NCI-H2196 (cell line): ENCODE results near the gene SLC9A4.

Experiments
- DNase-seq: peaks from one replicate; lab custom pipeline; 2025; ENCODE audit not compliant: unreplicated experiment; lab: John Stamatoyannopoulos, UW

Gene SLC9A4, protein sequence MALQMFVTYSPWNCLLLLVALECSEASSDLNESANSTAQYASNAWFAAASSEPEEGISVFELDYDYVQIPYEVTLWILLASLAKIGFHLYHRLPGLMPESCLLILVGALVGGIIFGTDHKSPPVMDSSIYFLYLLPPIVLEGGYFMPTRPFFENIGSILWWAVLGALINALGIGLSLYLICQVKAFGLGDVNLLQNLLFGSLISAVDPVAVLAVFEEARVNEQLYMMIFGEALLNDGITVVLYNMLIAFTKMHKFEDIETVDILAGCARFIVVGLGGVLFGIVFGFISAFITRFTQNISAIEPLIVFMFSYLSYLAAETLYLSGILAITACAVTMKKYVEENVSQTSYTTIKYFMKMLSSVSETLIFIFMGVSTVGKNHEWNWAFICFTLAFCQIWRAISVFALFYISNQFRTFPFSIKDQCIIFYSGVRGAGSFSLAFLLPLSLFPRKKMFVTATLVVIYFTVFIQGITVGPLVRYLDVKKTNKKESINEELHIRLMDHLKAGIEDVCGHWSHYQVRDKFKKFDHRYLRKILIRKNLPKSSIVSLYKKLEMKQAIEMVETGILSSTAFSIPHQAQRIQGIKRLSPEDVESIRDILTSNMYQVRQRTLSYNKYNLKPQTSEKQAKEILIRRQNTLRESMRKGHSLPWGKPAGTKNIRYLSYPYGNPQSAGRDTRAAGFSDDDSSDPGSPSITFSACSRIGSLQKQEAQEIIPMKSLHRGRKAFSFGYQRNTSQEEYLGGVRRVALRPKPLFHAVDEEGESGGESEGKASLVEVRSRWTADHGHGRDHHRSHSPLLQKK

DNA sequence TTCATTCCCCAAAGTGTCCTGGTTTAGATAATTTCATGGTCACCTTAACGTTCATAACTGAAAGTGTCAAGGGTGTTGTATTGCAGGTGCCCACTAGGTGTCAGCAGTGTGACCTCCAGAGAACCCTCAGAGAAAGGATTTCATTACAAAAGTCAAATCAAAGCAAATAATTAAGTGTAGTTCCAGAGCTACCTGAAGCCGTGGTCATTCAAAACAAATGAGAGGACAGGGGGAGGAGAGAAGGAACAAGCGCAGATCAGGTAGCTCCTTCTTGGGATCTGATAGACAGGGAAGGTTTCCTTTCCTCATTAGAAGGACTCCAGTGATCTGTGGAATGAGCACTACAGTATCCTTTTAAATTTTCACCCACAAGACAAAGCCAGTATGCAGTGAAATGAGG, at the start of gene SLC9A4:
SLC9A4 (plus strand) TSS at position 207 of the 400 bp plus-strand sequence. CDS start 534 bp downstream, outside the sequence.
- DNase-seq = peak; percentile 17

DNA sequence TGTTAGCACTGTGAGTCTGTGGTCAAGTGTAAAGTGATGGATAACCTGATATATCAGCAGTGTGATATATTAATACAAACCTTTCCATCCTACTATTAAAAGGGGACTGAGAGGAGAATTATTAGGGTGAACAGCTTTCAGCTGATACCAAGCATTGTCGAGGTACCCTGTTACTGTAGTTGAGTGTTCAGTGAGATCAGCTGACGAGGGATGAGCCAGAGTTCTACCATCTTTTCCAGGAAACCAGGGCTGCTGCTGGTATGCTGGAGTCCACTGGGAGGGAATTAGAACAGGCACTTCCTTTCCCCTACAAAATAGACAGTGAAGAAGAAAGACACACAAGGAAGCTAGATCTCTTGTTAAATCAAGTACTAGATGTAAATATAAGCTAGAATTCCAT, 49.7 kb upstream of the SLC9A4 start:
- no peak for DNase-seq

DNA sequence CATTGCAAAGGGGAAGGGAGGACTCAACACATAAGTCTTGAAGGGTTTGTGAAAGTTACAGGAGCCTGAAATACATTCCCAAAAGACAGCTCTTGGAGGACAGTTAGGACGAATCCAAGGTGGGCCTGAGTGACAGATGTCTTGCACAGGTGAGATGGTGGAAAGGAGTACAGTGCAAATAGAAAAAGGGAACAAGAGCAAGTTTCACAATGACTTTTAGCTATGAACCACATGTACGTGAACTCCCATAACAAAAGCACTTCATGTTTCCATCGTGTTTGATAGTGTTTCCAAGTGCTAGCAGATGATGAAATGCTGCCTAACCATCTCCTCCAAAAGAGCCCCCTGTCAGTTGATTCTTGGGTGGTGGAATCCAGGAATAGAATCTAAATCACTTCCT, 48.3 kb upstream of the SLC9A4 start:
- no peak for DNase-seq

DNA sequence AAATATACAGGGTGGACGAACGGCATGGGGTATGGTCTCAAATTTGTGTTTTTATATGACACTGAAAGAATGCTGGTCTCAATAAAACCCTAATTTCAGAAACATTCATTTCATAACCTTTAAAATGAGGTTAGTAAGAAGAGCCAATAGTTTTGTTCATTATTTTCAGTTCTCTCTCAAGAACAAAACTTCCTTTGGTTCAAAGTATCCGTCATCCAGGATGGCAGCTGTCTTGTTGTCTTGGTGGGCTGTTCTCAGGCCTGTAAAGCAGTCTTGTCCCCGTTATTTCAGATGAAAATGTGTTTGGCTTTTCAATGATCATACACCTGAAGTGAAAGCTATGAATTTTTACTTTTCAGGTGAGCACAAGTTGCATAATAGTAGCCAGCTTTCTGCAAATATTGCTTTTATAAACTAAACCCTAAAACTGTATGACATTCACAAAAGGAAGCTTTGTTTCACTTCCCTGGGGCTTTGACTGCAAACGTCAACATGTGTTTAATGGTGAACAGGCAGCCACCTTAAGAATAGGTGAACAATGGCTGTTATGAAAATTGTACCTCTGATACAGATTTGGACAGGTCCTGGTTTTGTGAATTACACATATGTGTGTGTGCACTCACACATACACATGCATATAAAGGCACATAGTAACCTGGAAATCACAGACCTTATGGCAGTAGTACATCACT, 47.4 kb upstream of the SLC9A4 start:
- no peak for DNase-seq

DNA sequence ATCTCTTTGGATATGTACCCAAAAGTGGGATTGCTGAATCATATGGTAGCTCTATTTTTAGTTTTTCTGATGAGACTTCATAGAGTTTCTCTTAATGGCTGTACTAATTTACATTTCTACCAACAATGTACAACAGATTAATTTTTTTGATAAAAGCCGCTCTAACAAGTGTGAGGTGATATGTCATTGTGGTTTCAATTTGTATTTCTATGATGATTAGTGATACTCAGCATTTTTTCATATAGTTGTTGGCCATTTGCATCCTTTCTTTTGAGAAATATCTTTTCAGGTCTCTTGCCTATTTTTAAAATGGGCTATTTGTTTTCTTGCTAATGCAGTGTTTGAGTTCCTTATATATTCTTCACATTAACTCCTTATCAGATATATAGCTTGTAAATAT, 45.8 kb upstream of the SLC9A4 start:
- DNase-seq = no peak

DNA sequence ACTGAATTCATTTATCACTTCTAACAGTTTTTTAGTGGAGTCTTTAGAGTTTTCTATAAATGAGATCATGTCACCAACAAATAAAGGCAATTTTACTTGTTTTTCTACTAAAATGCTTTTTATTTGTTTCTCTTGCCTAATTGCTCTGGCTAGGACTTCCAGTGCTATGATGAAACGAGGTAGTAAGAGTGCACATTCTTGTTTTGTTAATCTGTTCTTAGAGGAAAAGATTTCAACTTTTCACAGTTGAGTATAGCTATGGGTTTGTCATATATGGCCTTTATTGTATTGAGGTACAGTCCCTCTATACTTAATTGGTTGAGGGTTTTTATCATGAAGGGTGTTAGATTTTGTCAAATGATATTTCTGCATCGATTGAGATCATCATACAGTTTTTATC, 44.5 kb upstream of the SLC9A4 start:
- DNase-seq = no peak

DNA sequence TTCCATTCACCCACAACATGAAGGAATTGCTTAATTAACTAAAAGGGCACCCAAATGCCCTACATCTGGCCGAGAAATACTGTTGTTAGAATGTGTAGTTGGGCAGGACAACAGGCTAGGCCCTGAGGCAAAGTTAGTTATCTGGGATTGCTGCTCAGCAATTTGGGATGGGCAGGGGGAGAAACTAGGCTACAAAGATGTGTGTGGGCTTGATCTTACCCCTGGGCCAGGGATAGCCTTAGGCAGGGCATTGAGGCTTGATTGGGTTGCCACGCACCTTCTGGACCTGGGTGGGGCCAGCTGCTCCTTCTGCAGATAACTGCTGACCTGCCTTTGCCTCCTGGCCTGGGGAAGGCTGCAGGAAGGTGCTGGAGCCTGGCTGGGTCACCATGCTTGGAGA, 40.6 kb upstream of the SLC9A4 start:
- no peak for DNase-seq

DNA sequence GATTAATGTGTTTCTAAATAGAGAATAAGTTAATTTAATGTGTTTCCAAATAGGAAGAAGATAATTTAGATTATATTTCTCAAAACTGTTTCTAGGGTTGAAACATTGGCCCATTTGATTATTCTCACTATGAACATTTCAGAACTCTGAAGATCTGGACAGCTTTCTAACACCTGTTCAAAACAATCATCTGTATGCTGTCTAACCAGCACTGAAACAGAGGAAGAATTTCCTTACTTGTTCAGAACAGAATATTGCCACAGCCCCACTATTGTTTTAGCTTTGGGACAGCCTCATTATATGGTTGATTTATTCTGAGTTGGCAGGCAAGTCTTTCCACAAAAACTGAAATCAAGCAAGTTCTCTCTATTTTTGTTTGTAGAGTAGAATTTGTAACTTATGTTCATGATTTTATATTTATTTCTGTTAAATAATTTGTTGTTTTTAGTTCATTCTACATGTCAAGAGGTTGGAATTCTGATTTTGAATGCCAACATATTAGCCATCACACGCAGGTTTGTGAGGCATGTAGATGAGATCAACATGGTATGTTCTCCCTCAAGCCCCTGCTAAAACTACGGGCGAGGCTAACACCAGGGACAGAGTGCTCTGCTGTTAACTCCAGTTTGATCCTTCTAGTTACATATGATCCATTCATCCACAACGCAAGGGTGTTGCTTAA, 38.9 kb upstream of the SLC9A4 start:
- no peak for DNase-seq

DNA sequence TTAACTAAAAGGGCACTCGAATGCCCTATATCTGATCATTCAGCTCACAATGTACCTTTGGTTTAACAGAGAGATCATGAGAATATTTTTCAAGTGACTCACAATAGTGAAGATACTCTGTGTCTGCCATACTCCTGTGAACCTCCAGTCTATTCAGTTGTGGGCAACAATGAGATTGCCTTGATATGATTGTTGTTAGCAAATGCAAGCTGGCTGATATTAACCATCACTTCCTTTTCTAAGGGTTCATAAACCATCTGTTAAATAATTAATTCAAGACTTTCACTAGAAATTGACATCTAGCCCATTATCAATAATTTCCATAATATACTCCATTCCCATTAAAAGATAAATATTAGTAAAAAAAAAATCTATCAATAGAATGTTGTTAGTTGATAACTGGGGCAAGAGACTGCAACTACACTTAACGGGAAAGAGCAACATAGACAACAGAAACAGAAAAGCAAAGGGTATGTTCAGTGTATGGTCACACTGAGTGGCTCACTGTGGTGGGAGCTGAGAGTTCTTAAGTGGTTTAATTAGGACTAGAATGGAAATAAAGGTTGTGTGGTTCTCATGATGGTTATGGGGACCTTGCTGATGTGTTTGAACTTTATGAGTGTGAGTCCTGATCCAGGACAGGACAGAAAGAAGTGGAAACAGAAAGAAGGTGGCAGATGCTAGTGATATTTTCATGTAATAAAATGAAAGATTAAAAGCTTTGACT, 38.2 kb upstream of the SLC9A4 start:
- DNase-seq = no peak

DNA sequence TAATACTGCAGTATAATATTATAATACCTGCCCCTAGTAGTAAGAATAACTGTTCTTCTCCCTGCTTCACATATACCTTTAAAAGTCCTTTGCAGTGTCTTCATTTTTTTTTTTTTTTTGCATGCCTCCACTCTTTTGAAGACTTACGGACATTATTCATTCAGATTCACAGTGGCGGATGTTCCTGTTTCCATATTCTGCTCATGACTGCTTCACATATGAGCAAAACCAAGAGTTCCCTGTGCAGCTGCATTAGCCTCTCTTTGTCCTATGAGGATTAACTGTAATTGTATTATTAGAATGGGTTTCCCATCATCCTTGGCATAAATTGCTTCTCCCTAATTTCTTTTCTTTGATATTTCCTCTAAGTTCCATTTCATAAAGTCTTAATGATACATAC, 37.3 kb upstream of the SLC9A4 start:
- DNase-seq = no peak

DNA sequence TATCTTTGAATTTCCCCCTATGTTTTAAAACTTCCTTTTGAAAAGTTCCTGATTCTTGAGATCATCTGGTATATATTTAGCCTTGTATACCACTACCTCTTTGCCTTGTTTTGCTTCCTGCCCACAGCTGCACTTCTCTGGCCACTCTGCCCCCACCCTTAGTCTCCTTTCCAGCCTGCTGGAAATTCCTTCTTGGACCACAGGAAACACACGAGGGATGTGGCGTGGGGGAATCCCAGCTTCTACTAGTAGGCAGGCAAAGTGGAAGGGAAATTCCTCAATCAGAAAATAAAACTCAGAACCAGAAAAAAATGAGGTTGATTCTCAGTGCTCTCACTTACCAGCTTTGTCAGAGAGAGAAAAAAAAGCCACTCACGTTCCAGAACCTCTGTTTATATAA, 36.7 kb upstream of the SLC9A4 start:
- no peak for DNase-seq

DNA sequence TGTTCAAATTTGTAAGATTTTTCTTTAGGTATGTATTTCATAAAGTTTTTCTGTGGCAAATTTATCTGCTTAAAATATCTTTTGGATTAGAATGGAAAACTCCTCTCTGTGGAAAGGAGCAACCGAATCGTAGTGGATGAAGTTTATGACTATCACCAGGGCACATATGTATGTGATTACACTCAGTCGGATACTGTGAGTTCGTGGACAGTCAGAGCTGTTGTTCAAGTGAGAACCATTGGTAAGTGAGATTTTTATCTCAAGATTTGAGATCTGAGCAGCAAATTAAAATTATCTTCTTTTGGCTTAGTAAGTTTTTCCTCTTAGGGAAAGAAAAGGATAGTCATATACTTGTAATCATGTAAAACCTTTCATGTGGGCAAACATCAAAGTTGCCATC, 35.9 kb upstream of the SLC9A4 start:
- no peak for DNase-seq

DNA sequence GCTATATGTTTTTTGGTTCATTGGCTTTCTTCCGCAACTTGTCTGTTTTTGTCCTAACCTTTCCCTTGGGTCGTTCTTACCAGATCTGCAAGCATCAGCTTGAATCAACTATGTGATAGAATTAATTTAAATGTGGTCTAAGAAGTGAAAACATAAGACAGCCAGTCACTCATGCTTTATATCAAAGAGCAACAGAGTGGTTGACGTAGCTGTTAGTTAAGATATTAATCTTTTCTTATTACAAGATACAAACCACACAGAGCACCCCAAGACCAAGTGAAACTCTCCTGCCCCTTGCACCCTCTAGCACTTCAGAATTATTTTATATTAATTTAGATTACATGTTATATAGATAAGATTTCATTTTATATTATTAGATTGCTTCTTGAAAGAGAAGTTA, 34.9 kb upstream of the SLC9A4 start:
- no peak for DNase-seq

DNA sequence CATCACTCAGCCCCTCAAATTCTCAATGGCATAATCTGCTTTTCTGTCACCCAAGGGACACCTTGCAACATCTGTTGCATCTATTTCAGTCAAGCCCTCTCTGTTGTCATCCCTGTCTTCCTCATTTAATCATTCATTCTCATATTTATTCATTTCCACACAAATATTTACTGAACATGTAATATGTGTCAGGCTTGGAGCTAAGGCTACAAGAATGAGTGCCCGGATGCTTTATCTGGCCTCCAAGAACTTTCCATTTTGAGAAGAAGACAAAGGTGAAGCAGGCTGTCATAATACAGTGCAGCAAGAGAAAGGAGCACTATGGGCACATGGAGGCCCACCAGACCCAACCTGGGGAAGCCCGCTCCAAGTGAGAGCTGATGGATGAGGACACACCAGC, 34.4 kb upstream of the SLC9A4 start:
- no peak for DNase-seq

DNA sequence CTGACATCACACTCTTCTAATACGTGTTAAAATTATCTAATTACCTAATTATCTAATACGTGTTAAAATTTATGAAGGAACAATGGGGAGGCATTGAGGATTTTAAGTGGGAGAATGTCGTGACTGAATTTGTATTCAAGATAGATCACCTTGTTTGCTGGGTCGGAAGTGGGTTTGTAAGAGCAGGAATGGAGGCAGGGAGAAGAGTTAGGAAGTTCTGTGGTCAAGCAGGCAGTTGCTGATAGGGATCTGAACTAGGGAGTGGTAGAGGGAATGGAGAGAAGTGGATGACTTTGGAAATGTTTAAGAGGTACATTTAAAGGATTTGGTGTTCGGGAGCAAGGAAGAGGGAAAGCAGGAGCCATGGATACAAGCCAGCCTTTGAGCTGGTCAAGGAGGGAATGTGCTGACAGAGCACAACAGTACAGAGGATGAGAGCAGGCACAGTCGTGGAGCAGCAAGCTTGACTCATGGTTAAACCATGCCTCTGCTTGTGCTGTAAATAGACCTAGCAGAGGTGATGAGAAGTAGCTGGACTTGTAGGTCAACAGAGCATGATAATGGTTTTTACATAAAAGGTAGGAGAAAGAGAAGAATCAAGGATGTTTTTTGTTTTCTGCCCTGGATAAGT, 33.8 kb upstream of the SLC9A4 start:
- DNase-seq = no peak

DNA sequence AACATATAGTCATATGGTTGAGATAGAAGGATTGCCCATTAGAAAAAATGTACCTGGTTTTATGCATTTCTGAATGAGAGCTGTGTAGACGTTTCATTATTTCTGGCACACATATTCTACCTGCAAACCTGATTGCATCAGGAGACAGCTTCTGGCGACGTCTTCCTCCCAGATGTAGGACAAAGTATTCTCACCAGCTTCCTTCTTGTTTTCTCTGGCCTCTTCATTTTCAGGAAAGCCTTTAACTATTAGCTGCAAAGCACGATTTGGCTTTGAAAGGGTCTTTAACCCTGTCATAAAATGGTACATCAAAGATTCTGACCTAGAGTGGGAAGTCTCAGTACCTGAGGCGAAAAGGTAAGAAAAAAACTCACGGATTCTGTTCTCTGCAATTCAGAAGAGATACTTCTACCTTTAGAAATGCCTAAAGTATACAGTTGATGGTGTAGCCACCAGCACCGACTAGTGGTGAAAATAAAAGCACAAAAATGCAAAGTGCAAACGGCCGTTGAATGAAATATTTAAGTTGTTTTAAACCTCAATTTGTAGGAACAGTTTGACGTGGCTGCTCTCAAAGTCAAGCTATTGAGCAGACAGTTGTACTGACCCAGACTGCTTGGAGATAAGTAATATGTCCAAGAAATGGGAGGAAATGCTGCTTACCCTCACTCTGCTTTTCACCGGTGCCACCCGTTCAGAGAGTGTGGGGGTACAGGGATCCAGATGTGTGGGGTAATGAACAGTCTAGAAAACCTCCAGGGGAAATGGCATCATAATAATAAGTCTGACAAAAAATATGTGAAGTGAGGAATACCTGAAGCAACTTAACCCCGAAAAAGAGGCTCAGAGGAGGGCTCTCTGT, 29.8 kb upstream of the SLC9A4 start:
- DNase-seq = no peak

DNA sequence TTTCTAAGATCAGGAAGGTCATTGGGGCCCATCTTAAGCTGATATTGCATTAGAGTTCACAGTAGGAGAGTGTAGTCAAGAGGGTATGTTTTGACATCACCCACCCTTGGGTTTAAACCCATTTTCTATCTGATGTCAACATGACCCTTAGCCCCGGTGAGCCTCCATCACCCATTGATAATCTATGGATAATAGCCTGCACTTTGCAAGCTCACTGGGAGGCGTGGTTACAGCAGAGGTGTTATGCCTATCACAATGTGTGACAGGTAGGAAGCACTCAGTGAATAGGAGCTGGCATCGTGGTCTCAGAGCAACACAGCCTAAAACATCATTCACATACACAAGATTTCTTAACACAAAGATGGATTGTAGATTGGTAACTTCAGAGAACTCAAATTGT, 28.8 kb upstream of the SLC9A4 start:
- DNase-seq = no peak

DNA sequence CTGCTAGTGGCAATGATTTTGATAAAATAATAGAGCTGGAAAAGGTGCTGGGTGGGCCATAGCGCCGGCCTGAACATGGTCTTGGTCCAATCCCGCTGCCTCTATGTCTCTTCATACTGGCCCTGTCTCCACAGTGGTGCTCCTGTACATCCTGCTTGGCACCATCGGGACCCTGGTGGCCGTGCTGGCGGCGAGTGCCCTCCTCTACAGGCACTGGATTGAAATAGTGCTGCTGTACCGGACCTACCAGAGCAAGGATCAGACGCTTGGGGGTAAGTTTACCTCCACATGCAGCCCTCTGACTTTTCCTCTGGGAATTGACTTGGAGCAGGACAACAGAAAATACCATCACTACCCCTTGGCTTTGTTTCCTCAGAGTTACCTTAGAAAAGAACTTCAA, 26.1 kb upstream of the SLC9A4 start:
- no peak for DNase-seq

DNA sequence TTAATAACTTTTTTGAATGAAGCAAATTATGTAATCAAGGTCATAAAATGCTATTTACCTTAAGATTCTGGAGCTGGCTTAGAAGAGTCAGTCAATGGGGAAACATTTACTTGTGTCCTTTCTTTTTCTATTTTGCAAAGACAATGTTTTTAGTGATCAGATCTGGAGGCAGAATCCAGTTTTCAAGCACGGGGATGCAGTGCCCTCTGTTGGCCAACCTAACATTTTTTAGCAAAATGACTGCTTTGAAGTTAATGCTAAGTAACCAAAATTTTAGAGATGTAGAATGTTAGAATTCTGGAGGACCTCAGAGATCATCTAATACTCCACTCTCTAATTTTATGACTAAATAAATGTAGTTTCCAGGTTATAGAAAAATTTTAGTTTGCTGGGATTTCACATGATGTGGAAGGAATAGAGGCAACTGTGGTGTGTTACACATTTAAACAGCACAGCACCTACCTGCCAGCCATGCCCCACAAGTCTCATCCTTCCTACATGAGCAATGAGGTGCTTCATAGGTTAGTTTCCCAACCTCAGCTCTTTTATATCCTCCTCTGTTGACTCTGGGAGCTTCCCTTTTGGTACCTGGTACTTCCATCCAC, 23.6 kb upstream of the SLC9A4 start:
- DNase-seq = peak; percentile 18
